Measurements from ENCODE around the gene ACP5.

Gene ACP5

GRCh38 chr19:11597202-11598102 lies 20.0 kb upstream of the ACP5 start, which contains the start of gene ZNF627:
ZNF627 (plus strand) TSS chr19:11597483; CDS start chr19:11597628, 145 bp downstream.
- TF ChIP-seq CTCF (IDR thresholded peaks at IDR 0.05; ENCODE audit: extremely low read depth, insufficient read depth, missing control alignments) = peak; percentile 0
- in situ Hi-C loops (cut with MboI; ENCODE audit: low pct_unique_long_range_greater_than_20kb, low sequenced_read_pairs, unreplicated experiment) = loop anchor here (10.0 kb wide), 1 partner anchor 103 kb away; no protein-coding TSS in a partner anchor
- peak; percentile 98 for DNase-seq (ENCODE audit: low spot score)

GRCh38 chr19:11596156-11596555 lies 18.7 kb upstream of the ACP5 start:
- DNase-seq (ENCODE audit: low spot score) = no peak
- in situ Hi-C loops (cut with MboI; ENCODE audit: low pct_unique_long_range_greater_than_20kb, low sequenced_read_pairs, unreplicated experiment) = loop anchor here (10.0 kb wide), 1 partner anchor 101 kb away; no protein-coding TSS in a partner anchor
- no peak for TF ChIP-seq CTCF (IDR thresholded peaks at IDR 0.05; ENCODE audit: extremely low read depth, insufficient read depth, missing control alignments)

- DNase-seq (ENCODE audit: low spot score) = no peak
- TF ChIP-seq CTCF (IDR thresholded peaks at IDR 0.05; ENCODE audit: extremely low read depth, insufficient read depth, missing control alignments) = no peak
- in situ Hi-C loops (cut with MboI; ENCODE audit: low pct_unique_long_range_greater_than_20kb, low sequenced_read_pairs, unreplicated experiment) = loop anchor here (10.0 kb wide), 1 partner anchor 99 kb away; no protein-coding TSS in a partner anchor
These were observed 16.6 kb upstream of the ACP5 start for GRCh38 chr19:11594084-11594483.

- TF ChIP-seq CTCF (IDR thresholded peaks at IDR 0.05; ENCODE audit: extremely low read depth, insufficient read depth, missing control alignments) = no peak
These were observed 10.7 kb upstream of the ACP5 start for GRCh38 chr19:11587975-11588631.

GRCh38 chr19:11587302-11587974 lies 10.0 kb upstream of the ACP5 start:
- DNase-seq (ENCODE audit: low spot score) = peak; percentile 79
- in situ Hi-C loops (cut with MboI; ENCODE audit: low pct_unique_long_range_greater_than_20kb, low sequenced_read_pairs, unreplicated experiment) = no loop called here

More at GRCh38 chr19:11587975-11588631, 10.7 kb upstream of the ACP5 start:
- DNase-seq (ENCODE audit: low spot score) = no peak
- in situ Hi-C loops (cut with MboI; ENCODE audit: low pct_unique_long_range_greater_than_20kb, low sequenced_read_pairs, unreplicated experiment) = no loop called here

More at GRCh38 chr19:11587302-11587974, 10.0 kb upstream of the ACP5 start:
- TF ChIP-seq CTCF (IDR thresholded peaks at IDR 0.05; ENCODE audit: extremely low read depth, insufficient read depth, missing control alignments) = peak; percentile 97
